Keratinocyte (primary cell): ENCODE data around the gene UBA6. TPM values are rescaled to one million over a fixed set of nuclear protein-coding genes. Genes with fewer than 3 reads are reported as not detected.

Source experiments
- DNase-seq: peaks from one replicate; pipeline ENCODE4 v3.0.0-alpha.2; 2011; ENCODE audit warnings: low read depth, missing footprints, low spot score
- FAIRE-seq: peaks from 2 replicates; lab custom pipeline; 2011; peaks lifted over from hg19 to GRCh38; lab: Jason Lieb, UNC
- H2AFZ ChIP-seq: 2 replicates; pipeline ENCODE4 v1.6.0; 2012; ENCODE audit warnings: low read length, control low read depth, inconsistent platforms; ENCODE audit not compliant: control insufficient read depth
- H3K27ac ChIP-seq: 2 replicates; pipeline ENCODE4 v1.5.1; 2011; ENCODE audit warnings: low read length; ENCODE audit not compliant: control insufficient read depth, insufficient read depth
- H3K27me3 ChIP-seq: 3 replicates; pipeline ENCODE4 v1.6.0; 2011; ENCODE audit warnings: low read length; ENCODE audit not compliant: control insufficient read depth, insufficient read depth; ENCODE audit errors: extremely low read depth
- H3K36me3 ChIP-seq, 2 experiments: 2 replicates in 1 of 2; 3 replicates in 1 of 2; pipeline ENCODE4 v1.5.1; 2011; ENCODE audit warnings: low read length in 2 of 2, mild to moderate bottlenecking in 1 of 2; ENCODE audit not compliant: control insufficient read depth in 2 of 2, insufficient read depth in 2 of 2; ENCODE audit errors: extremely low read depth in 1 of 2
- H3K4me1 ChIP-seq: 3 replicates; pipeline ENCODE4 v1.5.1; 2011; ENCODE audit warnings: low read length; ENCODE audit not compliant: control insufficient read depth, insufficient read depth; ENCODE audit errors: extremely low read depth
- H3K4me2 ChIP-seq: 3 replicates; pipeline ENCODE4 v1.6.0; 2011; ENCODE audit warnings: low read depth, low read length; ENCODE audit not compliant: control insufficient read depth, insufficient read depth; ENCODE audit errors: extremely low read depth
- H3K4me3 ChIP-seq, 3 experiments: fragments of 200-600 bp in 1 of 3; sonication (generic) in 1 of 3; 2 replicates in 2 of 3; 3 replicates in 1 of 3; pipeline ENCODE4 v1.5.1; 2011 to 2016; ENCODE audit warnings: low read length in 3 of 3, mild to moderate bottlenecking in 3 of 3, control low read depth in 2 of 3, inconsistent platforms in 1 of 3, low read depth in 1 of 3, mixed read lengths in 1 of 3, mixed run types in 1 of 3, moderate library complexity in 1 of 3; ENCODE audit not compliant: control insufficient read depth in 2 of 3, insufficient read depth in 2 of 3; ENCODE audit errors: extremely low read depth in 1 of 3
- H3K79me2 ChIP-seq: 2 replicates; pipeline ENCODE4 v1.6.0; 2012; ENCODE audit warnings: low read length; ENCODE audit not compliant: control insufficient read depth, insufficient read depth
- H3K9ac ChIP-seq: 3 replicates; pipeline ENCODE4 v1.6.0; 2011; ENCODE audit warnings: low read length; ENCODE audit not compliant: control insufficient read depth, insufficient read depth; ENCODE audit errors: extremely low read depth
- H3K9me1 ChIP-seq: 3 replicates; pipeline ENCODE4 v1.6.0; 2011; ENCODE audit warnings: low read length; ENCODE audit not compliant: control insufficient read depth, insufficient read depth; ENCODE audit errors: extremely low read depth
- H3K9me3 ChIP-seq: 2 replicates; pipeline ENCODE4 v1.5.1; 2012; ENCODE audit warnings: low read depth, low read length; ENCODE audit not compliant: control insufficient read depth
- H4K20me1 ChIP-seq: 3 replicates; pipeline ENCODE4 v1.6.0; 2011; ENCODE audit warnings: low read length; ENCODE audit not compliant: control insufficient read depth, insufficient read depth; ENCODE audit errors: extremely low read depth
- CTCF ChIP-seq, 3 experiments: IDR thresholded peaks in 1 of 3; conservative IDR thresholded peaks in 1 of 3; optimal IDR thresholded peaks in 1 of 3; 2 replicates in 2 of 3; 3 replicates in 1 of 3; pipeline versions ENCODE3 to v1.5.1; 2011; ENCODE audit warnings: low read length in 3 of 3, mild to moderate bottlenecking in 3 of 3, moderate library complexity in 2 of 3, control low read depth in 1 of 3, inconsistent platforms in 1 of 3; ENCODE audit not compliant: insufficient read depth in 2 of 3; ENCODE audit errors: extremely low read depth in 1 of 3
- EZH2 ChIP-seq: IDR thresholded peaks from one replicate; pipeline ENCODE4 v1.6.1; 2012; ENCODE audit warnings: inconsistent platforms, mild to moderate bottlenecking, low read length, moderate library complexity
- dilution Hi-C: fragments of 300-500 bp; cut with MboI; formaldehyde crosslinking; loops from one replicate; pipeline ENCODE4 v1.7.0; 2020; ENCODE audit warnings: low sequenced_read_pairs; ENCODE audit not compliant: extremely low pct_ligation_motif_present
- polyA plus RNA-seq, 5 experiments: library from polyadenylated mRNA; depleted of rRNA in 3 of 5; stranded (reverse) in 3 of 5; stranded (forward) in 1 of 5; unstranded in 1 of 5; fragments of >200 nt; gene quantifications; 1 replicate in 1 of 5; 2 replicates in 3 of 5; 3 replicates in 1 of 5; pipeline versions ENCODE4 v1.2.1 to v1.2.3, GENCODE V29; 2011 to 2012; ENCODE audit warnings: missing spikeins in 2 of 5, low read depth in 1 of 5, low replicate concordance in 1 of 5

Gene UBA6
- polyA plus RNA-seq, 1 donor (not counting 4 experiments of a cell fraction or from before 2014, with no cell fraction given) = 221 TPM

GRCh38 chr4:67580577-67580976 lies 120.4 kb downstream of the UBA6 start:
- Histone ChIP-seq H3K79me2 (no peaks in the 10 kb centered on the region), H3K4me2 (no peak overlapping the region), H3K27me3 (no peaks in the 10 kb centered on the region), H3K4me3 (no peak overlapping the region), H3K9me3 (no peaks in the 10 kb centered on the region), H3K36me3 (no peaks in the 10 kb centered on the region), H3K27ac (no peak overlapping the region), H3K4me1 (no peaks in the 10 kb centered on the region), H3K9me1 (no peaks in the 10 kb centered on the region), H3K9ac (no peak overlapping the region), H2AFZ (no peak overlapping the region), H4K20me1 (no peaks in the 10 kb centered on the region)
- FAIRE-seq (no peak), DNase-seq (no peak)
- TF ChIP-seq EZH2 (no peak), CTCF (optimal IDR thresholded peaks at IDR 0.05 in 1 of 3, IDR thresholded peaks at IDR 0.05 in 1 of 3, conservative IDR thresholded peaks at IDR 0.05 in 1 of 3; ENCODE audit: extremely low read depth in 1 of 3, insufficient read depth in 2 of 3, low read length in 3 of 3) (no peak)
- dilution Hi-C loops = no loop called here

- Histone ChIP-seq H3K4me2 (no peak overlapping the region), H3K27me3 (no peaks in the 10 kb centered on the region), H3K79me2 (no peaks in the 10 kb centered on the region), H3K27ac (no peak overlapping the region), H3K9me1 (no peaks in the 10 kb centered on the region), H3K36me3 (no peaks in the 10 kb centered on the region), H2AFZ (no peak overlapping the region), H3K9me3 (no peaks in the 10 kb centered on the region), H4K20me1 (no peaks in the 10 kb centered on the region), H3K9ac (no peak overlapping the region), H3K4me1 (no peaks in the 10 kb centered on the region), H3K4me3 (no peak overlapping the region)
- TF ChIP-seq CTCF (optimal IDR thresholded peaks at IDR 0.05 in 1 of 3, IDR thresholded peaks at IDR 0.05 in 1 of 3, conservative IDR thresholded peaks at IDR 0.05 in 1 of 3; ENCODE audit: extremely low read depth in 1 of 3, insufficient read depth in 2 of 3, low read length in 3 of 3) (no peak), EZH2 (no peak)
- no peak for DNase-seq
- dilution Hi-C loops = no loop called here
- FAIRE-seq = no peak
Measured at GRCh38 chr4:67576538-67576937, 124.4 kb downstream of the UBA6 start.
